TTC549 (cell line): Measurements from ENCODE around the gene EML6.

ENCODE experiments used
- FAIRE-seq: peaks from 2 replicates; lab custom pipeline; 2012; peaks lifted over from hg19 to GRCh38; lab: Jason Lieb, UNC

Gene EML6

GRCh38 chr2:54758951-54759350 is 35.5 kb downstream of the EML6 start:
- FAIRE-seq, result no peak

- no peak for FAIRE-seq
Observed at GRCh38 chr2:54760310-54760709, 36.8 kb downstream of the EML6 start.

GRCh38 chr2:54763636-54764291 is 40.3 kb downstream of the EML6 start:
- FAIRE-seq, result no peak

- no peak for FAIRE-seq
Observed at GRCh38 chr2:54767921-54768320, 44.5 kb downstream of the EML6 start.

- no peak for FAIRE-seq
Observed at GRCh38 chr2:54768772-54769428, 45.4 kb downstream of the EML6 start.

- no peak for FAIRE-seq
Observed at GRCh38 chr2:54770211-54770610, 46.7 kb downstream of the EML6 start.

GRCh38 chr2:54770676-54771075 is 47.2 kb downstream of the EML6 start:
- no peak for FAIRE-seq

GRCh38 chr2:54771166-54771885 is 47.9 kb downstream of the EML6 start:
- FAIRE-seq, result no peak

GRCh38 chr2:54772110-54772509 is 48.6 kb downstream of the EML6 start:
- FAIRE-seq, result no peak

GRCh38 chr2:54772531-54772930 is 49.1 kb downstream of the EML6 start:
- FAIRE-seq, result no peak

GRCh38 chr2:54773233-54773632 is 49.8 kb downstream of the EML6 start:
- FAIRE-seq, result no peak

- no peak for FAIRE-seq
Observed at GRCh38 chr2:54773838-54774237, 50.4 kb downstream of the EML6 start.

- FAIRE-seq, result no peak
Observed at GRCh38 chr2:54775710-54776109, 52.2 kb downstream of the EML6 start.

- FAIRE-seq, result no peak
Observed at GRCh38 chr2:54776494-54776893, 53.0 kb downstream of the EML6 start.

- peak; percentile 38 for FAIRE-seq
Observed at GRCh38 chr2:54783349-54783748, 59.9 kb downstream of the EML6 start.

- FAIRE-seq, result no peak
Observed at GRCh38 chr2:54787270-54787669, 63.8 kb downstream of the EML6 start.

- FAIRE-seq, result no peak
Observed at GRCh38 chr2:54787755-54788366, 64.4 kb downstream of the EML6 start.

- FAIRE-seq, result no peak
Observed at GRCh38 chr2:54789878-54790277, 66.4 kb downstream of the EML6 start.

- FAIRE-seq, result no peak
Observed at GRCh38 chr2:54791831-54792230, 68.4 kb downstream of the EML6 start.

- FAIRE-seq, result no peak
Observed at GRCh38 chr2:54797307-54797706, 73.8 kb downstream of the EML6 start.

GRCh38 chr2:54801352-54801751 is 77.9 kb downstream of the EML6 start:
- FAIRE-seq, result no peak

GRCh38 chr2:54803783-54804751 is 80.6 kb downstream of the EML6 start:
- FAIRE-seq, result no peak
